Stimulated activated CD8-positive, alpha-beta memory T cell treated with anti-CD3 and anti-CD28 coated beads, Interleukin-12 subunit alpha, Interleukin-12 subunit beta, amount 100 ng/mL, for 1 hour (primary cell): Measurements from ENCODE around the gene GPR150.

Experiments used
- DNase-seq: peaks from one replicate; pipeline ENCODE4 v3.0.0-alpha.2; 2020; ENCODE audit warnings: low read depth

GPR150 gene

DNA sequence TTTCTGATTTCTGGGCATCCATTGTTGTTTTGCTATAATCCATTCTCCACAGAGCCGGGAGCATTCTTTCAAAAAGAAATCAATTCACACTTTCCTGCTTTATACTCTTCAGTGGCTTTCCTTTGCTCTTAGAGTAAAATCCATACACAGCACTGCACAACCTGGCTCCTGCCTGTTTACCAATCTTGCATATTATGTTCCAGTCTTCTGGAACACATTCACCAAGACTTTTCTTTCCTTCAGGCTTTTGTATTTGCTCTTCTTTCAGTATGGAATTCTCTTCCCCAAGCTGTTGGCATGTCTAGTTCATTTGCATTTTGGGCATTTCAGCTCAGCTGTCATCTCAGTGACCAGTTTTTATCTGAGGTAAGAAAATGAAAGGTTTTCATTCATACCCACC is 33.0 kb downstream of the GPR150 start:
- no peak for DNase-seq

DNA sequence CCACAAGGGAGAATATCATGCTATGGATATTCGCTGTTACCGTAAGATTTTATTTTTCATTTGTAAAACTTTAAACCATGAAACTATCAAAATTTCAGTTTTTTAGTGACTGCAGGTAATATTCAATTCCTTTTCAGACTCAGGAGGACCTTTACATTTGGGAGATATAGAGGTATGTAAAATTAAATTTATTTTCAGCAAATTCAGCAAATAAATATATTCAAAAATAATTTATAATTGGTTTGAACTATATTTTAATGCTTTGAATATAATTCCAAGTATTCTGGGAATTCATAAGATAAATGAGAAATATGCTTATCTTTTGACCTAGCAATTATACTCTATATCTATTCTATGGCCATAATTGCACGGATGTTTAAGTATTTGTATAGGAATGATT is 34.3 kb downstream of the GPR150 start:
- no peak for DNase-seq

DNA sequence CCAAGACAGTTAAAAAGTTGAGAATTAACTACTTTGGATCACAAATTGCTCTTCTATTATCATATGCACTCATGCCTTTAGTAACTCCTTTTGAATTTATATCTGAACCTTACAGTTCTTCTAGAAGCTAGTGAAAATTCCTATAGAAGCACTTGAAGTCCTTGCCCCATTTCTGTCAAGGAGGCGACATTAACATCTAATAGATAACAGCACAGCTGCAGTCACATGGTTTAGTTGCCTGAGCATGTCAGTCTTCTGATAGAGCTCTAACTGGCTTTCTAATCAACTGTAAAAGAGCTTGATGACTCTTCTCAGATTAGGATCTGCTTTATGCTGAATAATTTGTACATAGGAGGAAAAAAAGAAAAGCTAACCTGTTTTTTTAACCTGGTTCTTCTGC is 35.7 kb downstream of the GPR150 start:
- no peak for DNase-seq

DNA sequence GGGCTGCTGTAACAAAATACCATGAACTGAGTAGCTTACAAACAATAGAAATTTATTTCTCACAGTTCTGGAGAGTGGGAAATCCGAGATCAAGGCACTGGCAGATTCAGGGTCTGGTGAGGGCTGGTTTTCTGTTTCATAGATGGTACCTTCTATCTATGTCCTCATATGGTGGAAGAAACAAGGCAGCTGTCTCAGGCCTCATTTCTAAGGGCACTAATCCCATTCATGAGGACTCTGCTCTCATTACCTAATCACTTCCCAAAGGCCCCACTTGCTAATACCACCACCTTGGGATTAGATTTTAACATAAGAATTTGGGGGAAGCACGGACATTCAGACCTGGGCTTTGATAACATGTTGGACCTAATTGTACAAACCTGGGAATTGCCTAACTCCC is 40.2 kb downstream of the GPR150 start:
- no peak for DNase-seq

DNA sequence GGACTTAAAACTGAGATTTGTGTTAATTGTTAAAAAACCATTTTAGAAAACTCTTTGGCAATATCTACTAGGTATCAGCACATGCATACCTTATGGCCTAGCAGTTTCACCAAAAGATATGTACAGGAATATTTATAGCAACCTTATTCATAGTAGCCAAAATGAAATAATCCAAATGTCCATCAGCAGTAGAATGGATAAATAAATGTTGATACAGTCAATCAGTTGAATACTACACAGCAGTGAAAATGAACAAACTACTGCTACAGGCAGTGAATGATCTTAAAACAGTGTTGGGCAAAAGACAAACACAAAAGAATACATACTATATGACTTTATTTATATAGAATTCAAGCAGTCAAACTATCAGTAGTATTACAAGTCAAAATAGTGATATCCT is 43.1 kb downstream of the GPR150 start:
- no peak for DNase-seq

DNA sequence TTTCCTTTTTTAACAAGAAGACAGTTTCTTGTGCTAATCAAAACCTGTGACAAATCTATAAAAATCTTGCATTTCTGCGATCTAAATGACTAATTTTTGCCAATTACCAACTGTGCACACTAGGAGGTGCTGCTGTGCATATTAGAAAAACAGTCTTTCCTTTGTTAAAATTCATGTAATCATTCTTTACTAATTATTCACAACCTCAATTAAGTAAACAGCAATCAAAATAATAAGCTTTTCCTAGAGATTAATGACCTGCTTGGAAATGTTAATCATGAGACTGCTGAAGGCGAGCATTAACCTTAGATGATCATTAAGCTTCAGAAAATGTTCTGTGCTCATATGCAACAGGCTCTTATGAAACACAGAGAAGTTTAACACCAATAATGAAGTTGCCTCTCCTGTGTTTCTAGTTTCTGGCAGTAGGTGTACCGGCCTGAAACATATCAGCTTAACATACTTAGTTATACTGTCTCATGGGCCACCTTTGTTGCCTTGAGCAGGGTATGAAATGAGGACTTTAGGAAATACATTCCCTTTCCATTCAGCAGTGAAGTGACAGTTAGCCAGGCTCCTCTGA is 44.4 kb downstream of the GPR150 start:
- DNase-seq = peak; percentile 19

DNA sequence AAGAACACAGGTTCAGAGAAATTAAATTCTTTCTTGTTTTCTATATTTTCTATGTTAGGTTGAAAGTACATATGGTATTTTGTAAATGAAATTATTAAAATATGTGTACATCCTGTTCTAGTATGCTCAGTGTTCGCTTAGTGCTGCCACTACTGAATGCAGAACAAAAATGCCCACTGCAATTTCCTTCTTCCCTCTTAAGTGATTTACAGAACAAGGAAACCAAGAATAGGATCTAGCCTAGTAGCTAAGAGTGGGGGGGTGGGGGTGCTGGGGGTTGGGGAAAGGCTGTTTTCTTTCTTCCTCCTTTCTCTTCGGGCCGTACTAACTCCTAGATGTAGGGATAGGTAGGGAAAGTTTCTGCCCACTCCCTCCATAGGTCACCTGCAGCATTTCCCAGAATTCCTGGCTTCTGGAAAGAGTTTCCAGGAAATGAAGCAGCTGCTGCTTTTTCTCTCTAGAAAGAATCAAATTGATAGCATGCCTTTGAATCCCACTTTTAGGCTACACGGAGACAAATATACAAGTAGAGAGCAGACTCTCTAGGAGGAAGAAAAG is 47.3 kb downstream of the GPR150 start:
- DNase-seq = no peak

DNA sequence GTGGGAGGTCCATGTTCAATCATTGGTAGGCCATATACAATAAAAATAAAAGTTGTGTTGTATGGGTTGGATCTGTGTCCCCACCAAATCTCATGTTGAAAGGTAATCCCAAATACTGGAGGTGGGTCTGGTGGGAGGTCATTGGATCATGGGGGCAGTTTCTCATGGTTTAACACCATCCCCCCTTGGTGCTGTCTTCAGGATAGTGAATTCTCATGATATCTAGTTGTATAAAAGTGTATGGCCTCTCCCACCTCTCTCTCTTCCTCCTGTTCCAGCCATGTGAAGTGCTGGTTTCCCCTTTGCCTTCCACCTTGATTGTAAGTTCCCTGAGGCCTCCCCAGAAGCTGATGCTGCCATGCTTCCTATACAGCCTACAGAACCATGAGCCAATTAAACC is 47.8 kb downstream of the GPR150 start:
- DNase-seq = no peak

DNA sequence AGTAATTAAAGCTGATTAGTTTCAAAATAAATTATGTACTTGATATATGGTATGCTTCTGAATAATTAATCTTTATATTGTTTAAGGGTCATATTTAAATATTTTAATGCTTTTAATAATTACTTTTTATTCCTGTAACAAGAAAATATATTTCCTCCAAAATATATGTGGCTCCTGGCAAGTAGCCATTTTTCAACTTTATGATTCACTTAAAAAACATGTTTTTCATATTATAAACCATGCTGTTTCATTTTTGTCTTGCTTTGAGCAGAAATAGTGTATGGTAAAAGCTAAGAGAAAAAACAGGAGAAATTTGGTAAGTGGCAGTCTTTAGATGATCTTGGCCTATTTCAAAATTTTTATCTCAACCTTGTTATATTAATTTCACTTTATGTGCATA is 48.3 kb downstream of the GPR150 start:
- DNase-seq = no peak

DNA sequence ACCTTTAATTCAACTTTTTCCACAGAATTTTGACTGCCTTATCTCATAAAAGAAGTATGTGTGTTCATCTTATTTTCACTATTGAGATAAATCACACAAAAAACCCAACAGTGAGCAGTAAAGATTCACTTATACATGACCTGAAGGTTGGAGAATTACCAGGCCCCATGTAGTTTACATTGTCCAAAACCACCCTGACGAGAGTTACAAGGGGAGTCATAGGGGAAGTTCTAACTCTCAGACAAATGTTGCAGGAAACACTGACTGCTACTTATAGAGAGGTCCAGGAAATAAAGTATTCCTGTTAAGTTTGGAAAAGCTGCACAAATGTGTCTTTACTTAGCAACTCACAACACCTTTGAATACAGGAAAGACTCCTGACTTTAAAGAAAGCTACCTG is 48.8 kb downstream of the GPR150 start:
- DNase-seq = no peak

DNA sequence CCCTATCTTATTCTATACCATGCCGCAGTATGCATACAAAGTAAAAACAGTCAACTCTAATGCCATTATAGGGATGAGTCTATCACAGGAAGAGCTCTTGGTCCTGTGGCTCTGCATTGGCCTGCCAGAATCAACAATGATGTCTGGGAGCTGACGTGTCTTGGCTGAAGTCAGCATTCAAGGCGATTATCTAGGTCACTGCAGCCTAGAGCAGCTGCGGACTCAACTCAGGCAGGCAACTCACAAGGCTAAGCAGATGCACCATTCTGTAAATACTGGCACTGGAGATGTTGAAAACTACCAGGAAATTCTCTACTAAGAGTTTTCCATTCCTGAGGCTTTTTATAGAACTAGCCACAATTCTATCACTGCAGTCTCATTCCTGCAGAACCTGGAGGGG is 49.7 kb downstream of the GPR150 start:
- DNase-seq = no peak

DNA sequence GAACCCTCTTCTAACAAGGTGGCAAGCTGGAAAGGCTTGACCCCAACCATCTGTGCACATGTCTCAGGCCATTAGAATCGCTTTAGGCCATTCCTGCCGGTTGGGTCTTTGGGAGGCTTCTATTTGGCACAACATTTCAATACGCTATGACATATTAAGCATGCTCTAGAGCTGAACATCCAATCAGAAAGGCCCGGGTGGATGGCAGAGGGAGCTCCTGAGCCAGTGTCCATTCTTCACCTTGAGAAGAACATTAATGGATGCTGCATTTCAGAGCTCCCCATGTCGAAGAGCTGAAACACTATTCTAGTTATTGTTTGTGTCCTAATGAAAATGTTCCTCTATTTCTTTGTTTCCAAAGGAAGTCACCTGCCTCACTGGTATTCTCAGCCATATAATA is 50.1 kb downstream of the GPR150 start:
- DNase-seq = no peak

DNA sequence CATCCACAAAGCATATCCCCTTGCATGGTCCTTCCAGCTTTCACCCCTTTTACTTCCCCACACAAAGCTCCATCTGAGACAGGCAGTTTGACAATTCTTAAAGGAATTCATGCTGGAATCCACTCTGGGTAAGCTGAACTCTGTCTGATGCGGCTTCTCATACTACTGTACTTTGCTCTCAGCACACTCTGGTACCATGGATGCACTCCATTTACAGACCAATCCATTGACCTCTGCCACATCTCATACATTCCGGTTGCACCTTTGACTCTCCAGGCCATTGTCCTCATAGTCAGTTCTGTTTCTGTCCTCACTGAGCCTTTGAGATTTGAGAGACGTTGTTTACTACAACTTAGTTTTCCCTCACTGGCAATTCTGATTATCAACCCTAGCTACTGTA is 50.7 kb downstream of the GPR150 start:
- no peak for DNase-seq
